Neural cell (in vitro differentiated cells): Measurements from ENCODE around the gene NIPSNAP2. TPM values are rescaled to one million over a fixed set of nuclear protein-coding genes. Genes with fewer than 3 reads are reported as not detected.
"Not testable (repeated sequence)": the region's sequence is repeated elsewhere in the genome, so short reads cannot be mapped to it uniquely, and the experiment has no call there.

Source experiments
- H2AFZ ChIP-seq: fragments of 200-600, 300-800 bp; sonication (generic), shearing (Covaris generic); 2 replicates; pipeline ENCODE4 v1.6.0; 2014; ENCODE audit warnings: low read depth, mild to moderate bottlenecking, antibody characterized with exemption, low read length, moderate library complexity
- H3F3A ChIP-seq: fragments of 200-600 bp; shearing (Covaris generic); 2 replicates; pipeline ENCODE4 v1.6.1; 2016; ENCODE audit warnings: mild to moderate bottlenecking, moderate library complexity, mixed read lengths, antibody characterized with exemption, low read length; ENCODE audit not compliant: insufficient read depth, poor library complexity, severe bottlenecking
- H3K27ac ChIP-seq: fragments of 200-600, 300-800 bp; sonication (generic), shearing (Covaris generic); 2 replicates; pipeline ENCODE4 v1.5.1; 2014; ENCODE audit warnings: mild to moderate bottlenecking, low read length, moderate library complexity
- H3K27me3 ChIP-seq: fragments of 300-800, 200-600 bp; sonication (generic), shearing (Covaris generic); 2 replicates; pipeline ENCODE4 v1.6.0; 2014; ENCODE audit warnings: mild to moderate bottlenecking, low read depth, low read length, moderate library complexity; ENCODE audit not compliant: insufficient read depth
- H3K36me3 ChIP-seq: fragments of 300-800, 200-600 bp; sonication (generic), shearing (Covaris generic); 2 replicates; pipeline ENCODE4 v1.5.1; 2014; ENCODE audit warnings: mild to moderate bottlenecking, antibody characterized with exemption, low read length, moderate library complexity; ENCODE audit not compliant: insufficient read depth
- H3K4me2 ChIP-seq: fragments of 300-800, 200-600 bp; sonication (generic), shearing (Covaris generic); 2 replicates; pipeline ENCODE4 v1.6.0; 2014; ENCODE audit warnings: mild to moderate bottlenecking, low read length
- H3K4me3 ChIP-seq: fragments of 300-800, 200-600 bp; sonication (generic), shearing (Covaris generic); 2 replicates; pipeline ENCODE4 v1.5.1; 2014; ENCODE audit warnings: mild to moderate bottlenecking, low read length, moderate library complexity
- H3K79me2 ChIP-seq: fragments of 200-600 bp; shearing (Covaris generic); replicated peaks from 2 replicates; pipeline ENCODE4 v1.6.0; 2014; ENCODE audit warnings: mild to moderate bottlenecking, low read length, moderate library complexity; ENCODE audit not compliant: insufficient read depth
- H3K9ac ChIP-seq: fragments of 300-800, 200-600 bp; sonication (generic), shearing (Covaris generic); 2 replicates; pipeline ENCODE4 v1.6.1; 2016; ENCODE audit warnings: mild to moderate bottlenecking, low read length, mixed read lengths
- H3K9me2 ChIP-seq: fragments of 200-600 bp; shearing (Covaris generic); 2 replicates; pipeline ENCODE4 v1.6.1; 2016; ENCODE audit warnings: mild to moderate bottlenecking, low read length, mixed read lengths; ENCODE audit not compliant: insufficient read depth
- H3K9me3 ChIP-seq: fragments of 200-600, 300-800 bp; sonication (generic), shearing (Covaris generic); 2 replicates; pipeline ENCODE4 v1.6.1; 2016; ENCODE audit warnings: mild to moderate bottlenecking, mixed run types, low read length, moderate library complexity, mixed read lengths
- H4K20me1 ChIP-seq: fragments of 200-600 bp; shearing (Covaris generic); 2 replicates; pipeline ENCODE4 v1.6.1; 2016; ENCODE audit warnings: mild to moderate bottlenecking, mixed run types; ENCODE audit not compliant: insufficient read depth
- CTCF ChIP-seq: fragments of 450-650 bp; IDR thresholded peaks from 2 replicates; pipeline ENCODE4 v1.5.1; 2014; ENCODE audit warnings: antibody characterized with exemption, mild to moderate bottlenecking, moderate library complexity; ENCODE audit not compliant: poor library complexity, severe bottlenecking
- EP300 ChIP-seq: fragments of 450-650 bp; conservative IDR thresholded peaks from 2 replicates; pipeline ENCODE4 v1.6.1; 2014; ENCODE audit warnings: antibody characterized with exemption, mild to moderate bottlenecking, moderate library complexity; ENCODE audit not compliant: poor library complexity, severe bottlenecking
- EZH2 ChIP-seq: fragments of 200-600, 300-800 bp; shearing (Covaris generic), sonication (generic); IDR thresholded peaks from 2 replicates; pipeline ENCODE4 v1.6.1; 2014; ENCODE audit warnings: antibody characterized with exemption, low read length, borderline replicate concordance, mild to moderate bottlenecking; ENCODE audit not compliant: insufficient read depth, poor library complexity, severe bottlenecking
- MXI1 ChIP-seq: fragments of 450-650 bp; conservative IDR thresholded peaks from 2 replicates; pipeline ENCODE4 v1.6.1; 2014; ENCODE audit warnings: antibody characterized with exemption, mild to moderate bottlenecking; ENCODE audit not compliant: poor library complexity, severe bottlenecking
- POLR2AphosphoS5 ChIP-seq: IDR thresholded peaks from 2 replicates; pipeline ENCODE4 v1.6.1; 2012
- RAD21 ChIP-seq: fragments of 450-650 bp; conservative IDR thresholded peaks from 2 replicates; pipeline ENCODE4 v1.6.1; 2014; ENCODE audit warnings: antibody characterized with exemption, mild to moderate bottlenecking, moderate library complexity
- SMC3 ChIP-seq: fragments of 450-650 bp; conservative IDR thresholded peaks from 2 replicates; pipeline ENCODE4 v1.6.1; 2014; ENCODE audit warnings: antibody characterized with exemption, mild to moderate bottlenecking, moderate library complexity; ENCODE audit not compliant: poor library complexity
- TAF1 ChIP-seq: IDR thresholded peaks from 2 replicates; pipeline ENCODE4 v1.6.1; 2012; ENCODE audit warnings: low read depth
- polyA plus RNA-seq: library from polyadenylated mRNA; depleted of rRNA; stranded (reverse); fragments of >200 nt; gene quantifications from 2 replicates; pipeline ENCODE4 v1.2.3, GENCODE V29; 2014
- TF ChIP-seq, protein P1 (sequence below): IDR thresholded peaks from 2 replicates; pipeline ENCODE4 v1.6.1; 2012; ENCODE audit warnings: borderline replicate concordance

Gene NIPSNAP2
- polyA plus RNA-seq, 1 donor from 2014 or later: 87.0 TPM

DNA sequence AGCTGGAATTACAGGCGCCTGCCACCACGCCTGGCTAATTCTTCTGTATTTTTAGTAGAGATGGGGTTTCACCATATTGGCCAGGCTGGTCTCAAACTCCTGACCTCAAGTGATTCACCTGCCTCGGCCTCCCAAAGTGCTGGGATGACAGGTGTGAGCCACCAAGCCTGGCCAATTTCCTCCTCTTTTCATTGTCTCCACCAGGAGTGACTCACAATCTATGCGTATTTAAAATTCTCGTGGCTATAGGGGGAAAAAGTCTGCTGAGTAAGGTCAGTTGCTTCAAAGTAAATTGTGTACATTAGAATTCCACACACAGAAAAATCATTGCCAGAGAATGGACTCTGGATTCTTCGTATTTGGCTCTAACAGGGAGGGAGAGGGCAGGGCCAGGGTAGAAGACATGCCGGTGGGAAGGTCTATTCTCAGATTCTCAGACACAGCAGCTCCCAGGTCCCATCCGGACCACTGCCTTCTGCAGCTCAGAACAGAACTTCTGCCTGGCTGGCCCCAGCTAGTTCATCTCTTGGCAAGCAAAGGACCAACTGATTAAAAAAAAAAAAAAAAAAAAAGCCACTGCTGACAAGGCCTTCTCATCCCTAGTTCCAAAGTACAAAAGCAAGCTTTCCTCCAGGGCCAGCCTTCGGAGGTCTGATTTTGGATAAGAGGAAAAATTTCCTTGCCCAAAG, 64.7 kb downstream of the NIPSNAP2 start:
- TF ChIP-seq SMC3: no peak
- H3K9ac ChIP-seq: no peak overlapping the region

DNA sequence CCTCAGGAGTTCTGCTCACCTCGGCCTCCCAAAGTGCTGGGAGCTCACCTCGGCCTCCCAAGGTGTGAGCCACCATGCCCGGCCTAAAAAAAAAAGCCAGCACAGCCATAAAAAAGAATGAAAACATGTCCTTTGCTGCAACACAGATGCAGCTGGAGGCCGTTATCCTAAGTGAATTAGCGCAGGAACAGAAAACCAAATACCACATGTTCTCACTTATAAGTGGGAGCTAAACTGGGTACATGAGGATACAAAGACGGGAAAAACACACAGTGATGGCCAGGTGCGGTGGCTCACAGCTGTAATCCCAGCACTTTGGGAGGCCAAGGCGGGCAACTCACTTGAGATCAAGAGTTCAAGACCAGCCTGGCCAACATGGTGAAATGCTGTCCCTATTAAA, 66.0 kb downstream of the NIPSNAP2 start:
- no peak overlapping the region for H3K4me2 ChIP-seq
- H3K9ac ChIP-seq: no peak overlapping the region
- H3K36me3 ChIP-seq: no peaks in the 10 kb centered on the region
- no peaks in the 10 kb centered on the region for H3K27me3 ChIP-seq
- no peak for TF ChIP-seq RAD21
- no peak for TF ChIP-seq EP300
- no peak for TF ChIP-seq MXI1
- no peak for TF ChIP-seq SMC3
- TF ChIP-seq, protein P1, sequence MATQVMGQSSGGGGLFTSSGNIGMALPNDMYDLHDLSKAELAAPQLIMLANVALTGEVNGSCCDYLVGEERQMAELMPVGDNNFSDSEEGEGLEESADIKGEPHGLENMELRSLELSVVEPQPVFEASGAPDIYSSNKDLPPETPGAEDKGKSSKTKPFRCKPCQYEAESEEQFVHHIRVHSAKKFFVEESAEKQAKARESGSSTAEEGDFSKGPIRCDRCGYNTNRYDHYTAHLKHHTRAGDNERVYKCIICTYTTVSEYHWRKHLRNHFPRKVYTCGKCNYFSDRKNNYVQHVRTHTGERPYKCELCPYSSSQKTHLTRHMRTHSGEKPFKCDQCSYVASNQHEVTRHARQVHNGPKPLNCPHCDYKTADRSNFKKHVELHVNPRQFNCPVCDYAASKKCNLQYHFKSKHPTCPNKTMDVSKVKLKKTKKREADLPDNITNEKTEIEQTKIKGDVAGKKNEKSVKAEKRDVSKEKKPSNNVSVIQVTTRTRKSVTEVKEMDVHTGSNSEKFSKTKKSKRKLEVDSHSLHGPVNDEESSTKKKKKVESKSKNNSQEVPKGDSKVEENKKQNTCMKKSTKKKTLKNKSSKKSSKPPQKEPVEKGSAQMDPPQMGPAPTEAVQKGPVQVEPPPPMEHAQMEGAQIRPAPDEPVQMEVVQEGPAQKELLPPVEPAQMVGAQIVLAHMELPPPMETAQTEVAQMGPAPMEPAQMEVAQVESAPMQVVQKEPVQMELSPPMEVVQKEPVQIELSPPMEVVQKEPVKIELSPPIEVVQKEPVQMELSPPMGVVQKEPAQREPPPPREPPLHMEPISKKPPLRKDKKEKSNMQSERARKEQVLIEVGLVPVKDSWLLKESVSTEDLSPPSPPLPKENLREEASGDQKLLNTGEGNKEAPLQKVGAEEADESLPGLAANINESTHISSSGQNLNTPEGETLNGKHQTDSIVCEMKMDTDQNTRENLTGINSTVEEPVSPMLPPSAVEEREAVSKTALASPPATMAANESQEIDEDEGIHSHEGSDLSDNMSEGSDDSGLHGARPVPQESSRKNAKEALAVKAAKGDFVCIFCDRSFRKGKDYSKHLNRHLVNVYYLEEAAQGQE: no peak
- TF ChIP-seq CTCF: no peak
- no peak for TF ChIP-seq EZH2
- TF ChIP-seq TAF1: no peak
- no peak for TF ChIP-seq POLR2AphosphoS5
- no peaks in the 10 kb centered on the region for H4K20me1 ChIP-seq
- no peaks in the 10 kb centered on the region for H3K9me2 ChIP-seq
- no peak overlapping the region for H3K4me3 ChIP-seq
- H2AFZ ChIP-seq: no peak overlapping the region
- no peaks in the 10 kb centered on the region for H3K9me3 ChIP-seq
- H3F3A ChIP-seq: no peaks in the 10 kb centered on the region
- H3K27ac ChIP-seq: no peak overlapping the region
- no peaks in the 10 kb centered on the region for H3K79me2 ChIP-seq

More for the DNA sequence above, 64.7 kb downstream of the NIPSNAP2 start:
- no peaks in the 10 kb centered on the region for H3K79me2 ChIP-seq
- no peak overlapping the region for H3K4me3 ChIP-seq
- H3K4me2 ChIP-seq: no peak overlapping the region
- H3K9me2 ChIP-seq: no peaks in the 10 kb centered on the region
- no peaks in the 10 kb centered on the region for H3K36me3 ChIP-seq
- H3K27ac ChIP-seq: no peak overlapping the region
- no peaks in the 10 kb centered on the region for H3F3A ChIP-seq
- no peaks in the 10 kb centered on the region for H3K9me3 ChIP-seq
- H3K27me3 ChIP-seq: no peaks in the 10 kb centered on the region
- H4K20me1 ChIP-seq: no peaks in the 10 kb centered on the region
- H2AFZ ChIP-seq: no peak overlapping the region

- not testable (repeated sequence) for H3K27me3 ChIP-seq, H3K79me2 ChIP-seq, H3K36me3 ChIP-seq, H3F3A ChIP-seq, H4K20me1 ChIP-seq, H3K9ac ChIP-seq, H3K9me3 ChIP-seq, H3K4me3 ChIP-seq, H3K4me2 ChIP-seq, H3K27ac ChIP-seq, H2AFZ ChIP-seq, H3K9me2 ChIP-seq
These were observed 67.2 kb downstream of the NIPSNAP2 start for GRCh38 chr7:56031556-56031955.

DNA sequence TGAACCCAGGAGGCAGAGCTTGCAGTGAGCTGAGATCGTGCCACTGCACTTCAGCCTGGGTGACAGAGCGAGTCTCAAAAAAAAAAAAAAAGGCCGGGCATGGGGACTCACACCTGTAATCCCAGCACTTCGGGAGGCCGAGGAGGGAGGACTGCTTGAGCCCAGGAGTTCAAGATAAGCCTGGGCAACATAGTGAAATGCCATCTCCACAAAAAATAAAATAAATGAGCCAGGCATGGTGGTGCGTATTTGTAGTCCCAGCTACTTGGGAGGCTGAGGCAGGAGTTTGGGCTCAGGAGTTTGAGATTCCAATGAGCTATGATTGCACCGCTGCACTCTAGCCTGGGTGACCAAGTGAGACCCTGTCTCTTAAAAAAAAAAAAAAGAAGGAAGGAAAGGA, 68.2 kb downstream of the NIPSNAP2 start:
- not testable (repeated sequence) for H3K27me3 ChIP-seq, H3K9ac ChIP-seq, H3K9me2 ChIP-seq, H2AFZ ChIP-seq, H3F3A ChIP-seq, H3K79me2 ChIP-seq, H3K27ac ChIP-seq, H3K36me3 ChIP-seq, H3K9me3 ChIP-seq, H4K20me1 ChIP-seq, H3K4me2 ChIP-seq, H3K4me3 ChIP-seq
